ENCODE data around the gene CD4.
"Not testable (repeated sequence)": the region's sequence is repeated elsewhere in the genome, so short reads cannot be mapped to it uniquely, and the experiment has no call there.

CD4 gene

GRCh38 chr12:6788972-6789924 lies at the start of gene CD4:
Gene CD4, plus strand, starts transcription at chr12:6789528. Its CDS starts 10,611 bp downstream, at chr12:6800139.
- no peak for DNase-seq (ENCODE audit: low spot score)

- not testable (repeated sequence) for DNase-seq (ENCODE audit: low spot score)
Measured at GRCh38 chr12:6742080-6742479, 47.2 kb upstream of the CD4 start.

- no peak for DNase-seq (ENCODE audit: low spot score)
Measured at GRCh38 chr12:6742834-6743233, 46.5 kb upstream of the CD4 start.

- not testable (repeated sequence) for DNase-seq (ENCODE audit: low spot score)
Measured at GRCh38 chr12:6743300-6743699, 46.0 kb upstream of the CD4 start.

- DNase-seq (ENCODE audit: low spot score) = peak; percentile 27
Measured at GRCh38 chr12:6745741-6746525, 43.4 kb upstream of the CD4 start.

- no peak for DNase-seq (ENCODE audit: low spot score)
Measured at GRCh38 chr12:6747216-6747615, 42.1 kb upstream of the CD4 start.

GRCh38 chr12:6748761-6749160 lies 40.6 kb upstream of the CD4 start:
- DNase-seq (ENCODE audit: low spot score) = no peak

GRCh38 chr12:6750506-6750905 lies 38.8 kb upstream of the CD4 start:
- DNase-seq (ENCODE audit: low spot score) = no peak

- no peak for DNase-seq (ENCODE audit: low spot score)
Measured at GRCh38 chr12:6751767-6752166, 37.6 kb upstream of the CD4 start.

GRCh38 chr12:6752167-6752920 lies 37.0 kb upstream of the CD4 start:
- no peak for DNase-seq (ENCODE audit: low spot score)

- DNase-seq (ENCODE audit: low spot score) = peak; percentile 98
Measured at GRCh38 chr12:6752921-6753771, 36.2 kb upstream of the CD4 start, which contains the start of gene MLF2. Gene MLF2, minus strand, starts transcription at chr12:6753141. Its CDS starts 807 bp downstream, at chr12:6752334.

GRCh38 chr12:6753772-6754356 lies 35.5 kb upstream of the CD4 start:
- DNase-seq (ENCODE audit: low spot score) = no peak

GRCh38 chr12:6754411-6754810 lies 34.9 kb upstream of the CD4 start:
- no peak for DNase-seq (ENCODE audit: low spot score)

- no peak for DNase-seq (ENCODE audit: low spot score)
Measured at GRCh38 chr12:6757028-6757690, 32.2 kb upstream of the CD4 start.

GRCh38 chr12:6758506-6759095 lies 30.7 kb upstream of the CD4 start:
- no peak for DNase-seq (ENCODE audit: low spot score)

- no peak for DNase-seq (ENCODE audit: low spot score)
Measured at GRCh38 chr12:6759741-6760140, 29.6 kb upstream of the CD4 start.

GRCh38 chr12:6763380-6763779 lies 25.9 kb upstream of the CD4 start:
- DNase-seq (ENCODE audit: low spot score) = no peak

GRCh38 chr12:6764011-6764828 lies 25.1 kb upstream of the CD4 start:
- DNase-seq (ENCODE audit: low spot score) = peak; percentile 82
